T-cell (primary cell): ENCODE results near the gene MYO18B. TPM values are rescaled to one million over a fixed set of nuclear protein-coding genes. Genes with fewer than 3 reads are reported as not detected.
A peak's percentile ranks its signal among the peaks of the same experiment; 100 is the strongest.
"Not testable (repeated sequence)": the region's sequence is repeated elsewhere in the genome, so short reads cannot be mapped to it uniquely, and the experiment has no call there.

Experiments used
- ATAC-seq, 4 experiments: fragments of 200-7000 bp in 3 of 4; fragments of 150-1000 bp in 1 of 4; cut with Tn5 transposase; replicated peaks in 1 of 4; 1 replicate in 3 of 4; 2 replicates in 1 of 4; pipeline ENCODE4 v1.10.0; 2021; ENCODE audit warnings: moderate library complexity in 3 of 4, mild to moderate bottlenecking in 2 of 4, moderate number of reproducible peaks in 1 of 4
- CTCF ChIA-PET, 2 donors: fragments of 300-600 bp; sonication (Branson Sonifier 250); formaldehyde crosslinking; loops; one replicate each; lab custom pipeline; 2022; ENCODE audit warnings: antibody characterized with exemption in 2 of 2; lab: Charles Lee
- POLR2A ChIA-PET, 2 donors: fragments of 300-600 bp; sonication (Branson Sonifier 250); formaldehyde crosslinking; loops; one replicate each; lab custom pipeline; 2022; ENCODE audit warnings: antibody characterized with exemption in 2 of 2; lab: Charles Lee
- DNase-seq, 35 experiments: peaks; one replicate each; pipeline versions ENCODE4 v3.0.0 to v3.0.0-alpha.2; 2013 to 2023
- H3K27ac ChIP-seq: one replicate; pipeline ENCODE4 v1.5.1; 2013; ENCODE audit warnings: low read length
- H3K27me3 ChIP-seq, 2 experiments: replicated peaks in 1 of 2; 1 replicate in 1 of 2; 2 replicates in 1 of 2; pipeline versions ENCODE4 v1.6.1 to v1.7.0; 2013; ENCODE audit warnings: low read length in 1 of 2, mixed read lengths in 1 of 2; ENCODE audit not compliant: control insufficient read depth in 2 of 2, insufficient read depth in 2 of 2; ENCODE audit errors: extremely low read depth in 1 of 2
- H3K36me3 ChIP-seq, 2 donors: 1 replicate in 1 of 2; 2 replicates in 1 of 2; pipeline versions ENCODE4 v1.6.1 to v1.7.0; 2013; ENCODE audit warnings: low read length in 1 of 2; ENCODE audit not compliant: control insufficient read depth in 2 of 2, insufficient read depth in 1 of 2; ENCODE audit errors: extremely low read depth in 1 of 2
- H3K4me1 ChIP-seq, 2 experiments: 1 replicate in 1 of 2; 2 replicates in 1 of 2; pipeline versions ENCODE4 v1.6.1 to v1.7.0; 2013; ENCODE audit warnings: low read length in 2 of 2, mixed read lengths in 1 of 2; ENCODE audit not compliant: insufficient read depth in 2 of 2, control insufficient read depth in 1 of 2; ENCODE audit errors: extremely low read depth in 1 of 2
- H3K4me3 ChIP-seq, 2 donors: 1 replicate in 1 of 2; 2 replicates in 1 of 2; pipeline versions ENCODE4 v1.5.1 to v1.7.0; 2013; ENCODE audit warnings: mild to moderate bottlenecking in 2 of 2, low read length in 1 of 2, moderate library complexity in 1 of 2; ENCODE audit not compliant: control insufficient read depth in 1 of 2; ENCODE audit errors: extremely low read depth in 1 of 2
- H3K9me3 ChIP-seq: 2 replicates; pipeline ENCODE4 v1.7.0; 2013
- H3K27ac Mint-ChIP-seq, 2 donors: one replicate each; pipeline ENCODE4 v1.8.0; 2020 to 2021; ENCODE audit warnings: mild to moderate bottlenecking in 2 of 2, mixed read lengths in 2 of 2
- H3K27me3 Mint-ChIP-seq, 2 donors: one replicate each; pipeline ENCODE4 v1.8.0; 2021 to 2022; ENCODE audit warnings: mixed read lengths in 2 of 2
- H3K36me3 Mint-ChIP-seq: one replicate; pipeline ENCODE4 v1.8.0; 2021; ENCODE audit warnings: mixed read lengths
- H3K4me1 Mint-ChIP-seq, 3 donors: one replicate each; pipeline ENCODE4 v1.8.0; 2020 to 2022; ENCODE audit warnings: mixed read lengths in 3 of 3, mild to moderate bottlenecking in 1 of 3
- H3K4me3 Mint-ChIP-seq, 3 donors: one replicate each; pipeline ENCODE4 v1.8.0; 2020 to 2022; ENCODE audit warnings: mild to moderate bottlenecking in 3 of 3, mixed read lengths in 3 of 3, moderate library complexity in 3 of 3
- H3K9me3 Mint-ChIP-seq, 3 donors: one replicate each; pipeline ENCODE4 v1.8.0; 2020 to 2022; ENCODE audit warnings: mixed read lengths in 3 of 3
- WGBS: methylation state at CpG from one replicate; pipeline ENCODE4 v1.1.5; 2013; ENCODE audit warnings: missing lambda C conversion rate; ENCODE audit not compliant: insufficient coverage; 5-methylcytosine and 5-hydroxymethylcytosine counted together
- total RNA-seq, 35 experiments: library from RNA in 6 of 35; stranded (reverse) in 6 of 35; fragments of 120-200 nt in 1 of 35; gene quantifications; one replicate each; pipeline versions ENCODE4 v1.2.1 to v1.2.4 and lab custom pipeline; 2013 to 2026

Gene MYO18B
- total RNA-seq, 5 donors from 2014 or later (not counting 1 experiment from before 2014, with no cell fraction given), result 0.18 to 0.70 (median 0.26) TPM; not detected in 1

DNA sequence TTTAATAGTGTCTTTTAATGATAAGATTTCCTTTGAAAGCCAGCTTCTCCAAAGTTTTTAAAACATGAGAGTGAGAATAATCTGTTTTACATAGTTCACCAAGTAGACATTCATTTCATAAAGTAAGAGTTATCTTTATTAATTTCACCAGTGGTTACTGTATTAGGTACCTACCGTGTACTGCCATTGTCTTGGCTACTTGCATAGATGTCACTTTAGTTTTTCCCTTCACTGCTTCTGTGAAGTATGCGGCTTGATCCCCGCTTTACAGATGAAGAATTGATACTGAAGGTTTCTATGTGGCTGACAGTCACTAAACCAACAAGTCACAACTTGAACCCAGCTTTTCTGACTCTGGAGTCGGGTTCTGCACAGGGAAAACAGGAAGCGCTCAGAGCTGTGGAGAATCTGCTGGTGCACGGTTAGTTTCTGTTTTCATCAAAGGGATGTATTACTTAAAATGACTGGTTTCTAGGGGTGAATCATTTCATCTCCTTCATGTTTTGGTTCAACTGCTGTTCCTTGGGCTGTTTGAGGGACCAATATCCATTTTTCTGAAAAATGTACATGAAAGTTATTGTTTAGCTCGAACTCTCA lies 39.3 kb upstream of the MYO18B start:
- H3K36me3 Mint-ChIP-seq, result peaks cover 9% of the 10 kb centered on the region
- H3K27me3 Mint-ChIP-seq, result no peaks in the 10 kb centered on the region
- H3K27ac Mint-ChIP-seq, result no peak overlapping the region
- no CpG with 5 or more reads among the region's 7 CpGs for WGBS
- H3K4me3 Mint-ChIP-seq, result peak overlapping the region in 1 of 3 donors; percentile 17
- Histone ChIP-seq H3K36me3 (no peaks in the 10 kb centered on the region), H3K27me3 (no peaks in the 10 kb centered on the region), H3K9me3 (no peaks in the 10 kb centered on the region), H3K27ac (no peak overlapping the region), H3K4me3 (no peak overlapping the region), H3K4me1 (peaks cover 0 to 2% of the 10 kb centered on the region in 2 experiments)
- H3K4me1 Mint-ChIP-seq, result peaks cover 0 to 8% (median 7%) of the 10 kb centered on the region in 3 donors
- DNase-seq (no peak), ATAC-seq (no peak)
- ChIA-PET CTCF (no interaction called here), POLR2A (interaction anchor here in 1 of 2 donors (0.5 kb wide), 1 partner anchor 23 kb away, joined by 3 read pairs; no protein-coding TSS in a partner anchor)
- H3K9me3 Mint-ChIP-seq, result no peaks in the 10 kb centered on the region

- Histone ChIP-seq H3K36me3 (no peaks in the 10 kb centered on the region), H3K27me3 (no peaks in the 10 kb centered on the region), H3K4me1 (peaks cover 0 to 4% of the 10 kb centered on the region in 2 experiments), H3K27ac (no peak overlapping the region), H3K4me3 (no peak overlapping the region), H3K9me3 (no peaks in the 10 kb centered on the region)
- DNase-seq (no peak), ATAC-seq (no peak)
- Mint-ChIP-seq H3K9me3 (no peaks in the 10 kb centered on the region), H3K4me3 (no peak overlapping the region), H3K36me3 (peaks cover 9% of the 10 kb centered on the region), H3K27ac (no peak overlapping the region), H3K4me1 (peaks cover 6 to 8% (median 8%) of the 10 kb centered on the region in 3 donors), H3K27me3 (no peaks in the 10 kb centered on the region)
- 80% methylated on average over 1 of the region's 2 CpGs for WGBS
- CTCF ChIA-PET, result no interaction called here
- POLR2A ChIA-PET, result no interaction called here
Observed at GRCh38 chr22:25704701-25705100, 37.3 kb upstream of the MYO18B start.

GRCh38 chr22:25706197-25706596 lies 35.8 kb upstream of the MYO18B start:
- H3K4me1 Mint-ChIP-seq, result peaks cover 8 to 13% (median 12%) of the 10 kb centered on the region in 3 donors
- H3K27me3 ChIP-seq, result no peaks in the 10 kb centered on the region
- POLR2A ChIA-PET, result interaction anchor here in 1 of 2 donors (0.5 kb wide), 2 partner anchors 12 to 435 kb away, joined by 7 read pairs; no protein-coding TSS in a partner anchor
- WGBS, result no CpG with 5 or more reads among the region's 5 CpGs
- H3K4me3 Mint-ChIP-seq, result no peak overlapping the region
- H3K27me3 Mint-ChIP-seq, result peaks cover 0 to 4% of the 10 kb centered on the region in 2 donors
- H3K27ac Mint-ChIP-seq, result no peak overlapping the region
- peaks cover 4% of the 10 kb centered on the region for H3K36me3 Mint-ChIP-seq
- no peaks in the 10 kb centered on the region for H3K36me3 ChIP-seq
- CTCF ChIA-PET, result interaction anchor here in 1 of 2 donors (0.7 kb wide), 1 partner anchor 259 kb away, joined by 3 read pairs; no protein-coding TSS in a partner anchor
- ATAC-seq (no peak), DNase-seq (no peak)
- H3K4me1 ChIP-seq, result peaks cover 0 to 4% of the 10 kb centered on the region in 2 experiments
- H3K27ac ChIP-seq, result no peak overlapping the region
- no peaks in the 10 kb centered on the region for H3K9me3 Mint-ChIP-seq
- H3K9me3 ChIP-seq, result no peaks in the 10 kb centered on the region
- no peak overlapping the region for H3K4me3 ChIP-seq

DNA sequence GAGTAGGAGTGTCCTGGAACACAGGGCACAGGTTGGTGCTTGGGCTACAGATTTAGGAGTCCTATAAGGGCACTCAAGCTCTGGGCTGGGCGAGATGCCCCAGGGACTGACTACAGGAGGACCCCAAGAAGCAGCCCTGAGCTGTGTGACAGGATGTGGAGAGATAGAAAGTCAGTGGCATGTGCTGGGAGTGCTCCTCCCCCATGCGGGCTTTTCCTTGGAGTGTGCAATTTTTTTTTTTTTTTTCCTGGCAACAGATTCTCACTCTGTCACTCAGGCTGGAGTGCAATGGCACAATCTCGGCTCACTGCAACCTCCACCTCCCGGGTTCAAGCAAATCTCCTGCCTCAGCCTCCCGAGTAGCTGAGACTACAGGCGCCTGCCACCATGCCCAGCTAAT lies 33.6 kb upstream of the MYO18B start:
- POLR2A ChIA-PET, H3K4me1 ChIP-seq, H3K36me3 ChIP-seq, H3K27me3 ChIP-seq, H3K36me3 Mint-ChIP-seq, H3K9me3 ChIP-seq, H3K4me3 ChIP-seq, H3K9me3 Mint-ChIP-seq, H3K27ac Mint-ChIP-seq, H3K4me3 Mint-ChIP-seq, H3K27me3 Mint-ChIP-seq, H3K27ac ChIP-seq, DNase-seq, ATAC-seq, CTCF ChIA-PET: not testable (repeated sequence)
- WGBS, result 89% methylated on average over 5 of the region's 6 CpGs
- peaks cover 0 to 13% (median 5%) of the 10 kb centered on the region in 3 donors for H3K4me1 Mint-ChIP-seq

DNA sequence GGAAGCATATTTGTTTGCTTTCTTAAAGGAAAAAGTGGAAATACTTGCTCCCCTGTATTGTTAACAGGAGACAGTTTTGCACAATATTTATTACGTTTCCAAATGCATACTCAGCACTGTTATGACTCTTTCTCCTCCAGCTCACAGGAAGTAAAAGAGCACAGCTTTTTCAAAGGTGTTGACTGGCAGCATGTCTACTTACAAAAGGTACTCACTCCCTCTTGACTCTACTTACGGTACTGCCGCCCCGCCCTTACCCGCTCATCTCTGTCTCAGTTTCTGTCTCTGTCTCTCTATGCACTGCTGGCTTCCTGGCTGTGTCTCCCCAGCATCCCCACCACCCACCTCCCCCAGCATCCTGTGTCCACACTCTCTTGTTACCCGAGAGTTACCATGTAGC lies 32.2 kb upstream of the MYO18B start:
- WGBS, result 13% methylated on average over 5 of the region's 6 CpGs
- ChIA-PET CTCF (no interaction called here), POLR2A (no interaction called here)

DNA sequence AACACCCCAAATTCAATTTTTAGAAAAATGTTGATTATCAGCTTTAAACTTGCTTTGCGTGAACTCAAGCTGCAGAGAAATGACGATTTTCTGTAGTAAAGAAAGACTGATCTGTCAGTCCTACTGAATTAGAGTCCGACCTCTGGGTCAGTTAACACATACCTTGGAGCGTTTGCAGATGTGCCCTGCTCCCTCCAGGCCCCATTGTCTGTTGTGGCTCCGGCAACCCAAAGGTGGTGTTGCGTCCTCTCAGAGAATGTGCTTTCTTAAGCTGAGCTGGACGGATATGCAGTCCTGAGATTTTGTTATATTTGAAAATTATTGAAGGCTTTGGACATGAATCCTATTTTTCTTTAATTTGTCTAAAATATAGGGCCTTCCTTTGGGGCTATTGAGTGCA lies 31.5 kb upstream of the MYO18B start:
- H3K36me3 ChIP-seq, result no peaks in the 10 kb centered on the region
- H3K4me3 Mint-ChIP-seq, result no peak overlapping the region
- 79% methylated on average over 3 of the region's 7 CpGs for WGBS
- no peak overlapping the region for H3K27ac ChIP-seq
- no peaks in the 10 kb centered on the region for H3K9me3 ChIP-seq
- ATAC-seq (no peak), DNase-seq (no peak)
- ChIA-PET POLR2A (interaction anchor here in 1 of 2 donors (0.6 kb wide), 1 partner anchor 673 kb away, joined by 3 read pairs; no protein-coding TSS in a partner anchor), CTCF (no interaction called here)
- peaks cover 0 to 13% (median 5%) of the 10 kb centered on the region in 3 donors for H3K4me1 Mint-ChIP-seq
- no peaks in the 10 kb centered on the region for H3K27me3 ChIP-seq
- H3K27ac Mint-ChIP-seq, result no peak overlapping the region
- H3K4me3 ChIP-seq, result no peak overlapping the region
- peaks cover 0 to 2% of the 10 kb centered on the region in 2 experiments for H3K4me1 ChIP-seq
- H3K9me3 Mint-ChIP-seq, result no peaks in the 10 kb centered on the region
- peaks cover 4% of the 10 kb centered on the region for H3K36me3 Mint-ChIP-seq
- H3K27me3 Mint-ChIP-seq, result peaks cover 0 to 4% of the 10 kb centered on the region in 2 donors

More for the DNA sequence above, 32.2 kb upstream of the MYO18B start:
- H3K27me3 Mint-ChIP-seq, result peaks cover 0 to 4% of the 10 kb centered on the region in 2 donors
- DNase-seq (peak in 2 of 35 experiments; percentile 6 to 29), ATAC-seq (peak; percentile 40 to 72 (median 54))
- peak overlapping the region in 1 of 2 donors; percentile 41 for H3K27ac Mint-ChIP-seq
- no peaks in the 10 kb centered on the region for H3K9me3 ChIP-seq
- H3K36me3 Mint-ChIP-seq, result peaks cover 4% of the 10 kb centered on the region
- H3K4me3 ChIP-seq, result no peak overlapping the region
- H3K4me1 ChIP-seq, result peaks cover 0 to 2% of the 10 kb centered on the region in 2 experiments
- no peak overlapping the region for H3K27ac ChIP-seq
- no peaks in the 10 kb centered on the region for H3K36me3 ChIP-seq
- no peaks in the 10 kb centered on the region for H3K9me3 Mint-ChIP-seq
- no peaks in the 10 kb centered on the region for H3K27me3 ChIP-seq
- H3K4me1 Mint-ChIP-seq, result peaks cover 0 to 13% (median 5%) of the 10 kb centered on the region in 3 donors
- no peak overlapping the region for H3K4me3 Mint-ChIP-seq
